IPS DF 4.7 (cell line): Measurements from ENCODE around the gene IL17RE.
"Not testable (repeated sequence)": the region's sequence is repeated elsewhere in the genome, so short reads cannot be mapped to it uniquely, and the experiment has no call there.

Experiments
- DNase-seq: peaks from one replicate; pipeline ENCODE4 v3.0.0-alpha.2; 2013; ENCODE audit warnings: low spot score; ENCODE audit errors: extremely low read depth

Gene IL17RE

GRCh38 chr3:9879830-9880549 lies 22.7 kb upstream of the IL17RE start, which contains the start of gene CIDEC:
CIDEC (minus strand) TSS chr3:9880253; CDS start chr3:9878486, 1,767 bp downstream.
- DNase-seq, result no peak

- DNase-seq, result no peak
Measured at GRCh38 chr3:9881441-9881840, 21.2 kb upstream of the IL17RE start.

DNA sequence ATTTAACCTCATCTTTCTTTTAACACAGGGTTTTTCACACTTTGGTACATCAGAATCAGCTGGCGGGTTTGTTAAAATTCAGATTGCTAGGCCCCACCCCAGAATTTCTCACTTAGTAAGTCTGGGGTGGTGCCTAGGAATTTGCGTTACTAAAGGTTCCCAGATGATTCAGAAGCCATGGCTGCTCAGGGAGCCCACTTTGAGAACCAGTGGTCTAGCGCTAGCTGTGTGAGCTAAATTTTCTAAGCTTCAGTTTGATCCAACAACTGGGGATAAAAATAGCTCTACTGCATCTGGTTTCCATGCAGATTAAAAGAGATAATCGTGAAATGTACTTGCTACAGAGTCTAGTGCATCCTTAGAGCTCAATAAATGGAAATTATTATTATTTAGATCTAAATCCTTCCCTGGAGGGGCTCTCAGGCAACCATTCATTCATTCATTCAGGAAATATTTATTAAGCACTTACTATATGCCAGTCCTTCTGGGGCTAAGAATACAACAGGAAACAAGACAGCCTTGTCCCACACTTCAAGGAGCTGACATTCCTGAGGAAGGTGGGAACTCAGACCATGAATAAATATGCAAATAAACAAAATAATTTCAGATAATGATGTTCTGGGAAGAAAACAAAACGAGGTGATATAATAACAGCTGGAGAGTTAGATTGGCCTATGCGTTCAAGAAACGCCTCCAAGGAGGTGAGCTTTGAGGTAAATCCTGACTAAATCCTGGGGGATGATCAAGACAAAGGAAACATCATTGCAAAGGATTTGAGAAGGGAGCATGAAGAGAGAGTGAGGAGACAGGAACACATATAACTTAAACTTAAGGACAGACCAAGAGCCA lies 18.7 kb upstream of the IL17RE start:
- DNase-seq, result no peak

- no peak for DNase-seq
Measured at GRCh38 chr3:9884555-9885165, 18.0 kb upstream of the IL17RE start.

DNA sequence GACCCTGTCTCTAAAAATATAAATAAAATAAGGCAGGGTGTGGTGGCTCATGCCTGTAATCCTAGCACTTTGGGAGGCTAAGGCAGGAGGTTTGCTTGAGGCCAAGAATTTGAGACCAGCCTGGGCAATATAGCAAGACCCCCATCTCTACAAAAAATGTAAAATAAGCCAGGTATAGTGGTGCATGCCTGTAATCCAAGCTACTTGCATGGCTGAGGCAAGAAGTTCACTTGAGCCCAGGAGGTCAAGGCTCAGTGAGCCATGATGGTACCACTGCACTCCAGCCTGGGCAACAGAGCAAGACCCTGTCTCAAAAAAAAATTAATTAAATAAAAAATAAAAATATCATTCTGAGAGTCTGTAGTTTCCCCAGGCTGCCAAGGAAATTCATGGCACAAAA lies 16.3 kb upstream of the IL17RE start:
- DNase-seq, result no peak

- DNase-seq, result no peak
Measured at GRCh38 chr3:9887480-9887879, 15.2 kb upstream of the IL17RE start.

DNA sequence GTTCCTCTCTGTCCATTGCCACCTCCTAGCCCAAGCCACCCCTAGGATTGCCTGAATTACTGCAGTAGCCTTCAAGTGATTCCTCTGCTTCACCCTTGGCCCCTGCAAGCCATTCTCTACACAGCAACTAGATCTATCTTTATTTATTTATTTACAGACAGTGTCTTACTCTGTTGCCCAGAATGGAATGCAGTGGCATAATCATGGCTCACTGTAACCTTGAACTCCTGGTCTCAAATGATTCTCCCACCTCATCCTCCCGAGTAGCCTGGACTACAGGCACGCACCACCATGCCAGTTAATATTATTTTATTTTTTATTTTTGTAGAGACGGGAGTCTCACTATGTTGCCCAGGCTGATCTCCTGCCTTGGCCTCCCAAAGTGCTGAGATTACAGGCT lies 14.1 kb upstream of the IL17RE start:
- DNase-seq, result no peak

- DNase-seq, result no peak
Measured at GRCh38 chr3:9889405-9889804, 13.2 kb upstream of the IL17RE start.

- no peak for DNase-seq
Measured at GRCh38 chr3:9890249-9891071, 12.2 kb upstream of the IL17RE start, which contains the start of gene JAGN1. JAGN1 (plus strand) TSS chr3:9890610; CDS start chr3:9890723, 113 bp downstream.

- no peak for DNase-seq
Measured at GRCh38 chr3:9891072-9891622, 11.5 kb upstream of the IL17RE start.

GRCh38 chr3:9893739-9894138 lies 8.9 kb upstream of the IL17RE start:
- no peak for DNase-seq

- DNase-seq, result not testable (repeated sequence)
Measured at GRCh38 chr3:9895715-9896114, 6.9 kb upstream of the IL17RE start.

DNA sequence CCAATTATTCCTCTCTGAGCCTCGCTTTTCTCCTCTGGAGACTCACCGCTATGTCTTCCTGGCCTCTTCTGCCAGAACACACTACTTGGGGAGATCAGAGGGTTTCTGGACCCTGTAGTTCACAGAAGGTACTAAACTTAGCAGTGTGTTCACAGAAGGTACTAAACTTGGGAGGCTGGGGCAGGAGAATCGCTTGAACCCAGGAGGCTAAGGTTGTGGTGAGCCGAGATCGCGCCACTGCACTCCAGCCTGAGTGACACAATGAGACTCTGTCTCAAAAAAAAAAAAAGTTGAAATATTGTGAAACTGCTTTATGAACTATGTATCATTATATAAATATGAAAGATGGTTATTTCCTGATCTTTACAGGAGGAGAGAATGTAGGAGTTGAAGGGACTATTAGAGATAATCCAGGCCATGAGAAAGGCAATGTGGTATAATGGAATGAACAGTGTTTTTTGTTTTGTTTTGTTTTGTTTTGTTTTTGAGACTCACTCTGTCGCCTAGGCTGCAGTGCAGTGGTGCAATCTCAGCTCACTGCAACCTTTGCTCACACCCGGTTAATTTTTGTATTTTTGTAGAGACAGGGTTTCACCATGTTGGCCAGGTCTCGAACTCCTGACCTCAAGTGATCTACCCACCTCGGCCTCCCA lies 5.8 kb upstream of the IL17RE start:
- not testable (repeated sequence) for DNase-seq

DNA sequence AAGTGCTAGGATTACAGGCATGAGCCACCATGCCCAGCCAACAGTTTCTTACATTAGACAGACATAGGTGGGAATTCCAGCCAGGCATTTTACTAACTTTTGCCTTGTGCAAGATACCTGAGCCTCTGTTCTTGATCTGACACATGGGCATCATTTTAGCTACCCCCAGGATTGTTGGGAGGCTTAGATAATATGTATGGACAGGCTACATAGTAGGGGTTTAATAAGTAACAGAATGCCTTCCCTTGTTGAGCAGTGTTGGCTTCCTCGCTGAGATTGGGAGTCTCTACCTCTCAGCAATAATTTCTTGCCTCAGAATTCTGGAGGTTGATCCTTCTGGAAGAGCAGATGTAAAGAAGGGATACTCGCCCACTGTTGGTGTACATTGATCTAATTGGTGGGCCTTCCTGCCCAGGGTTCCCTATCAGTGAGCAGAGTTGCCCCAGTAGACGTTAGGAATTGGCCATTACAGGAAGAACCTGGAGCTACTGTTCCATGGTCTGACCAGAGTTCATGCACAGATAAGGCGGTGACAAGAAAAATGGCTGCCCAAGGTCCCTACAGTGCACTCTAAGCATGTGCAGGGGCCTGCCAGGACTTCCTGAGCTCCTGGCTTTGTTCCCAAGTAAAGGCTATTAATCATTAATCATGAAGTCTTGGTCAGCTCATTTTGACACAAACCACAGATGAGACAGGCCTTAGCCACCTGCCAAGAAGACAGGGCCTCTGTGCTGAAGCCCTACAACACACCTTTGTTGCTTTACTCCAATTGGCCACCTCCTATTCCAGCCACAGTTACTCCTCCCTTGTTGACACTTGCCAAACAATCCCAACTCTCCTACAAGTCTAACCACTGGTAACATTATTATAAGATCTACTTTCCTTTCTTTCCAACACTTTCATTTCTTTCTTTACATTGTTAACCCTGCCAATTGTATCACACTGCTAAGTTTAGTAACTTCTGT lies 5.0 kb upstream of the IL17RE start:
- no peak for DNase-seq

GRCh38 chr3:9898467-9899241 lies 4.0 kb upstream of the IL17RE start:
- no peak for DNase-seq

DNA sequence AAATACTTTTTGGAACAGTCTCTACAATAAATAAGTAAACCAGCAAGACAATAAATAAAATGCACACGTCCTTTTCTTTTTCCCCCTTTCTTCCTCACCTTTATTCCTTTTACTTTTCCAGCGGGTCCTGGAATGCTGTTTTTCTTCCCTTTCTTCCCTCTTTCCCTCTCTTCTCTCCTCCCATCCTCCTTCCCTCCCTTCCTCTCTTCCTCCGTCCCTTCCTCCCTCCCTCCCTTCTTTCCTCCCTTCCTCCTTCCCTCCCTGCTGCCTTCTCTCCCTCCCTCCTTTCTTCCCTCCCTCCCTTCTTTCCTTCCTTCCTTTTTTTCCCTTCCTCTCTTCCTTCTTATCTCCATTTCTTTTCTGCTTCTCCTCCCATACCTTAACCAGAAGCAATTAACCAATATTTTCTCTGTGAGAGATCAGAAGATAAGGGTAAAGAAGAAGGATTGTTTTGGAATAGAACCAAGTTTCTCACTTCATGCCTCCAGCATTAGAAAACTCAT lies 3.3 kb upstream of the IL17RE start:
- no peak for DNase-seq

DNA sequence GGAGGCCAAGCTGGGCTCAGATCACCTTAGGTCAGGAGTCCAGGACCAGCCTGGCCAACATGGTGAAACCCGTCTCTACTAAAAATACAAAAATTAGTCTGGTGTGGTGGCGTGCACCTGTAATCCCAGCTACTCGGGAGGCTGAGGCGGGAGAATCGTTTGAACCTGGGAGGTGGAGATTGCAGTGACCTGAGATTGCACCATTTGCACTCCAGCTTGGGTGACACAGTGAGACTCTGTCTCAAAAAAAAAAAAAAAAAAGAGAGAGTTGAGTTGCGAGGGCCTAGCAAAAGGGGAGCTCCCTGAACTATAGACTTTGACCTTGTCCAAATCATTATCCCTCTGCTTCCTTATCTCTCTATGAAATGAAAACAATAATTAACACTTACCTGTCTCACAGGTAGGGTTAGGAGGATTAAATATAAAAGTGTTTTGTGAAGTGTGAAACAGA lies 1.7 kb upstream of the IL17RE start:
- DNase-seq, result not testable (repeated sequence)

DNA sequence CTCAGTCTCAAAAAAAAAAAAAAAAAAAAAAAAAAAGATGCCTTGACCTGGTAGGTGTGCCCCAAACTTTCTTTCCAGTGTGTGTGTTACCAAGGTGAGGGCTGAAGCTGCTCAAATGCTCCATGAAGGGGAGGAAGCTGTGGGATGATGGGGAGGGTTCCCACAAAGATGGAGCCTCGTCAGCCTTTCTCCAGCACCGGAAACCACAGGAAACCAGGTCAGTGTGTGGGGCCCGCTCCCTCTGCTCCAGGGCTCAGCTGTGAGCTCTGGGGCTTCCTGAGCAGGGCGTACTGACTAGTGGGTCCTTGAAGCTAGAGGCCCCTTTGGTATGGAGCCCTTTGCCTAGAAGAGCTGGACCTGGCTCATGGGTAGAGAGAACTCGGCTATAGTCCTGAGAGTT lies 681 bp upstream of the IL17RE start:
- no peak for DNase-seq
